Transverse colon (tissue), 4 donors: ENCODE results near the gene CABP4.

Experiments
- EP300 ChIP-seq: sonication (generic); formaldehyde crosslinking; IDR thresholded peaks from one replicate; pipeline ENCODE4 v1.6.1; 2017; ENCODE audit warnings: antibody characterized with exemption, low read depth
- POLR2A ChIP-seq: fragments of 450-650 bp; IDR thresholded peaks from one replicate; pipeline ENCODE4 v1.6.1; 2016; ENCODE audit warnings: antibody characterized with exemption, mild to moderate bottlenecking, moderate library complexity
- POLR2AphosphoS5 ChIP-seq, 3 donors: sonication (generic); formaldehyde crosslinking; IDR thresholded peaks; one replicate each; pipeline ENCODE4 v1.6.1; 2016; ENCODE audit warnings: antibody characterized with exemption in 3 of 3
- TF ChIP-seq, protein P1 (sequence below), 5 experiments: fragments of 200-600 bp in 3 of 5; fragments of 450-650 bp in 2 of 5; sonication (generic) in 3 of 5; IDR thresholded peaks; 1 replicate in 2 of 5; 2 replicates in 3 of 5; pipeline ENCODE4 v1.5.1; 2016 to 2017; ENCODE audit warnings: antibody characterized with exemption in 5 of 5, inconsistent platforms in 3 of 5, mild to moderate bottlenecking in 2 of 5, moderate library complexity in 1 of 5

DNA sequence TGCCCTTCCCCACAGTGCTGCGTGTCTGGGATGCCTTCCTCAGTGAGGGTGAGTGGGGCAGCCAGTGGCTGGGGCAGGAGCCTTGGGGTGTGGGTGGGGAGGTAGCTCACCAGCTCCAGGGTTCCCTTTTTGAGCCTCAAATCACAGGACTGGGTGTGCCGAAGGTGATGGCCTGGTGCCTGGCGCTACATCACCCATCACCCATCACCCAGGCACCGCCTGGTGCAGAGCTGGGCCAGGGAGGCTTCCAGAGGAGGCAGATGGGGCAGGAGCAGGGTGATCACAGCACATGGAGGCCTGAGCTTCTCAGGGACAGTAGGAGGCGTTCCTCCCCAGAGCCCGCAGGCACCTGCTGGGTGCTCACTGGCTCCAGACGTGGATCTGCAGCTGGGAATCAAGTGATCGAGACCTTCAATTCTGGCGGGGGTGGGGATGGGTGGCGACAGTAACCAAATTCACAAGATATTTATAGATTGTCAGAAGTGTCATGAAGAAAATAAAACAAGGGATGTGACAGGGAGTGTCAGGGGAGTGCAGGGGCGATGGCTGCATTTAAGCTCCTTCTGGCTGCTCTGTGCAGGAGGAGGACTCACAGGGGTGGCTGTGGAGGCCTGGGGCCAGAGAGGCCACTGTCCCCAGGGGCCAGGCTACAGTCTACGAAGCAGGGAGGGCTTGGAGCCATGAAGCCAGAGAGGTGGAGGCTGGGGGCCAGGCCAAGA is 48.0 kb upstream of the CABP4 start:
- TF ChIP-seq, protein P1, sequence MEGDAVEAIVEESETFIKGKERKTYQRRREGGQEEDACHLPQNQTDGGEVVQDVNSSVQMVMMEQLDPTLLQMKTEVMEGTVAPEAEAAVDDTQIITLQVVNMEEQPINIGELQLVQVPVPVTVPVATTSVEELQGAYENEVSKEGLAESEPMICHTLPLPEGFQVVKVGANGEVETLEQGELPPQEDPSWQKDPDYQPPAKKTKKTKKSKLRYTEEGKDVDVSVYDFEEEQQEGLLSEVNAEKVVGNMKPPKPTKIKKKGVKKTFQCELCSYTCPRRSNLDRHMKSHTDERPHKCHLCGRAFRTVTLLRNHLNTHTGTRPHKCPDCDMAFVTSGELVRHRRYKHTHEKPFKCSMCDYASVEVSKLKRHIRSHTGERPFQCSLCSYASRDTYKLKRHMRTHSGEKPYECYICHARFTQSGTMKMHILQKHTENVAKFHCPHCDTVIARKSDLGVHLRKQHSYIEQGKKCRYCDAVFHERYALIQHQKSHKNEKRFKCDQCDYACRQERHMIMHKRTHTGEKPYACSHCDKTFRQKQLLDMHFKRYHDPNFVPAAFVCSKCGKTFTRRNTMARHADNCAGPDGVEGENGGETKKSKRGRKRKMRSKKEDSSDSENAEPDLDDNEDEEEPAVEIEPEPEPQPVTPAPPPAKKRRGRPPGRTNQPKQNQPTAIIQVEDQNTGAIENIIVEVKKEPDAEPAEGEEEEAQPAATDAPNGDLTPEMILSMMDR (IDR thresholded peaks at IDR 0.05) = no peak
- no peak for TF ChIP-seq POLR2AphosphoS5 (IDR thresholded peaks at IDR 0.05)
- TF ChIP-seq EP300 = no peak
- TF ChIP-seq POLR2A = no peak
